A673 (cell line): ENCODE results near the gene SCD5. TPM values are rescaled to one million over a fixed set of nuclear protein-coding genes. Genes with fewer than 3 reads are reported as not detected.

Source experiments
- BruUV-seq: library from RNA; stranded (reverse); fragments of 400-500 nt; replicated peaks from 2 replicates; lab custom pipeline; 2021; lab: Mats Ljungman, UMichigan
- CTCF ChIA-PET: fragments of 300-600 bp; sonication (Branson Sonifier 250); formaldehyde crosslinking; loops from one replicate; lab custom pipeline; 2022; ENCODE audit warnings: antibody characterized with exemption; lab: Charles Lee
- POLR2A ChIA-PET: fragments of 300-600 bp; sonication (Branson Sonifier 250); formaldehyde crosslinking; loops from one replicate; lab custom pipeline; 2022; ENCODE audit warnings: antibody characterized with exemption; ENCODE audit not compliant: low non-redundant PET; lab: Charles Lee
- DNase-seq: peaks from one replicate; pipeline ENCODE4 v3.0.0-alpha.2; 2015; ENCODE audit warnings: low spot score
- H3K27ac ChIP-seq: fragments of 200-600 bp; sonication (generic); 2 replicates; pipeline ENCODE4 v1.5.1; 2016; ENCODE audit warnings: mixed run types, low read depth, mild to moderate bottlenecking, mixed read lengths, antibody characterized with exemption, low read length; ENCODE audit not compliant: poor library complexity, severe bottlenecking
- H3K27me3 ChIP-seq: fragments of 200-600 bp; sonication (generic); replicated peaks from 2 replicates; pipeline ENCODE4 v1.6.1; 2017; ENCODE audit warnings: mixed run types, low read depth, mild to moderate bottlenecking, mixed read lengths, antibody characterized with exemption, low read length; ENCODE audit not compliant: insufficient read depth, poor library complexity
- H3K36me3 ChIP-seq: fragments of 200-600 bp; sonication (generic); 2 replicates; pipeline ENCODE4 v1.6.1; 2016; ENCODE audit warnings: mixed run types, mild to moderate bottlenecking, mixed read lengths, antibody characterized with exemption, low read length; ENCODE audit not compliant: insufficient read depth, poor library complexity, severe bottlenecking
- H3K4me1 ChIP-seq: fragments of 200-600 bp; sonication (generic); 2 replicates; pipeline ENCODE4 v1.6.1; 2017; ENCODE audit warnings: mixed run types, mild to moderate bottlenecking, mixed read lengths, antibody characterized with exemption, low read length; ENCODE audit not compliant: insufficient read depth, poor library complexity, severe bottlenecking
- H3K4me3 ChIP-seq: fragments of 200-600 bp; sonication (generic); 2 replicates; pipeline ENCODE4 v1.5.1; 2016; ENCODE audit warnings: low read depth, mixed run types, mild to moderate bottlenecking, mixed read lengths, low read length; ENCODE audit not compliant: poor library complexity, severe bottlenecking
- H3K9me3 ChIP-seq: fragments of 200-600 bp; sonication (generic); 2 replicates; pipeline ENCODE4 v1.6.1; 2016; ENCODE audit warnings: mixed run types, low read depth, mild to moderate bottlenecking, mixed read lengths, antibody characterized with exemption, low read length; ENCODE audit not compliant: poor library complexity, severe bottlenecking
- EZH2 ChIP-seq: fragments of 200-600 bp; sonication (generic); IDR thresholded peaks from 2 replicates; pipeline ENCODE4 v1.6.1; 2017; ENCODE audit warnings: borderline replicate concordance, low read depth, mild to moderate bottlenecking, mixed read lengths, antibody characterized with exemption, low read length; ENCODE audit not compliant: poor library complexity, severe bottlenecking
- intact Hi-C: fragments of 100-400 bp; cut with micrococcal nuclease; formaldehyde crosslinking; loops from one replicate; pipeline ENCODE4 v1.10.0; 2022; ENCODE audit not compliant: unreplicated experiment
- total RNA-seq: library from RNA; stranded (reverse); gene quantifications from 2 replicates; pipeline ENCODE4 v1.2.3, GENCODE V29; 2021
- TF ChIP-seq, protein P1 (sequence below): fragments of 300-800, 200-600 bp; sonication (generic); conservative IDR thresholded peaks from 2 replicates; pipeline ENCODE4 v1.5.1; 2017; ENCODE audit warnings: low read depth, mild to moderate bottlenecking, antibody characterized with exemption, low read length, moderate library complexity, mixed read lengths

SCD5 gene
- total RNA-seq, 1 experiment from 2014 or later, result 15.8 TPM

DNA sequence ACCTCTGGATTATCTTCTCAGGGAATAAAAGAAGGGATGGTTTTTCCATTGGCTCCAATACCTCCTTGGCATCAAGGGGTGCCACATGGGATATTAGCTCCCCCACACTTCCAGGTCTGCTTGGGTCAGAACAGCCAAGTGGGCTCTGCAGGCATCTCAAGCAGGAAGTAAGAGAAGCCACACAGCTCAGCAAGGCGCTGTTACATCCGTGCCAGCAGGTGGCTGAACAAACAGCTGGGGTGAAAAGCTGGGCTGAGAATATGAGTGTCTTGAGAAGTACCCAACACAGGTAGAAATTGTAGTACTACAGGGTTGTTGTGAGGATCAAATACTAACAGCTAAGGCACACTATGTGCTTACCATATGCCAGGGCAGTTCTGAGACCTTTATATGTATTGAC is 160.1 kb downstream of the SCD5 start:
- DNase-seq, result no peak
- no TSS peak for BruUV-seq
- Histone ChIP-seq H3K36me3 (no peaks in the 10 kb centered on the region), H3K4me3 (no peak overlapping the region), H3K4me1 (no peaks in the 10 kb centered on the region), H3K9me3 (no peaks in the 10 kb centered on the region), H3K27ac (no peak overlapping the region), H3K27me3 (no peaks in the 10 kb centered on the region)
- CTCF ChIA-PET, result no interaction called here
- intact Hi-C loops, result no loop called here
- POLR2A ChIA-PET, result no interaction called here
- TF ChIP-seq, protein P1, sequence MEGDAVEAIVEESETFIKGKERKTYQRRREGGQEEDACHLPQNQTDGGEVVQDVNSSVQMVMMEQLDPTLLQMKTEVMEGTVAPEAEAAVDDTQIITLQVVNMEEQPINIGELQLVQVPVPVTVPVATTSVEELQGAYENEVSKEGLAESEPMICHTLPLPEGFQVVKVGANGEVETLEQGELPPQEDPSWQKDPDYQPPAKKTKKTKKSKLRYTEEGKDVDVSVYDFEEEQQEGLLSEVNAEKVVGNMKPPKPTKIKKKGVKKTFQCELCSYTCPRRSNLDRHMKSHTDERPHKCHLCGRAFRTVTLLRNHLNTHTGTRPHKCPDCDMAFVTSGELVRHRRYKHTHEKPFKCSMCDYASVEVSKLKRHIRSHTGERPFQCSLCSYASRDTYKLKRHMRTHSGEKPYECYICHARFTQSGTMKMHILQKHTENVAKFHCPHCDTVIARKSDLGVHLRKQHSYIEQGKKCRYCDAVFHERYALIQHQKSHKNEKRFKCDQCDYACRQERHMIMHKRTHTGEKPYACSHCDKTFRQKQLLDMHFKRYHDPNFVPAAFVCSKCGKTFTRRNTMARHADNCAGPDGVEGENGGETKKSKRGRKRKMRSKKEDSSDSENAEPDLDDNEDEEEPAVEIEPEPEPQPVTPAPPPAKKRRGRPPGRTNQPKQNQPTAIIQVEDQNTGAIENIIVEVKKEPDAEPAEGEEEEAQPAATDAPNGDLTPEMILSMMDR, result no peak
- no peak for TF ChIP-seq EZH2

DNA sequence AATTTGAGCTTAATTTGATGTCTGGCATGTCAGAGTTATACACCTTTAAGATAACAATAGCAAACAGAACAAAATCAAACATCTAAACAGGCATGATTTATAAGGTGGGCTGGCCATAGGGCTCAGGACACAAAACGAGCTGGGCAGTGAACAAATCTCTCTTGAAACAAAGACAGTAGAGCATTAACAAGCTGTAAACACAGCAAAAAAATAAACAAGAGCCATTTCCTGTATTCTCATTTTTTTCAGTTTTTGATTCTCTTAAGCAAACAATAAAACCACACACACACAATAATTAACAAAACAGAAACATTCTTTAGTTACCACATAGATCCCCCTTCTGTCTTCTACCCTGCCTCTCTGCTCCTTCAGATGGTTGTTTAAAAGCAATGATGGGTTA is 168.5 kb downstream of the SCD5 start:
- POLR2A ChIA-PET, result no interaction called here
- Histone ChIP-seq H3K36me3 (no peaks in the 10 kb centered on the region), H3K27me3 (no peaks in the 10 kb centered on the region), H3K4me1 (no peaks in the 10 kb centered on the region), H3K27ac (no peak overlapping the region), H3K4me3 (no peak overlapping the region), H3K9me3 (no peaks in the 10 kb centered on the region)
- BruUV-seq, result no TSS peak
- CTCF ChIA-PET, result no interaction called here
- no peak for TF ChIP-seq EZH2
- TF ChIP-seq, protein P1, result no peak
- intact Hi-C loops, result no loop called here
- DNase-seq, result no peak

DNA sequence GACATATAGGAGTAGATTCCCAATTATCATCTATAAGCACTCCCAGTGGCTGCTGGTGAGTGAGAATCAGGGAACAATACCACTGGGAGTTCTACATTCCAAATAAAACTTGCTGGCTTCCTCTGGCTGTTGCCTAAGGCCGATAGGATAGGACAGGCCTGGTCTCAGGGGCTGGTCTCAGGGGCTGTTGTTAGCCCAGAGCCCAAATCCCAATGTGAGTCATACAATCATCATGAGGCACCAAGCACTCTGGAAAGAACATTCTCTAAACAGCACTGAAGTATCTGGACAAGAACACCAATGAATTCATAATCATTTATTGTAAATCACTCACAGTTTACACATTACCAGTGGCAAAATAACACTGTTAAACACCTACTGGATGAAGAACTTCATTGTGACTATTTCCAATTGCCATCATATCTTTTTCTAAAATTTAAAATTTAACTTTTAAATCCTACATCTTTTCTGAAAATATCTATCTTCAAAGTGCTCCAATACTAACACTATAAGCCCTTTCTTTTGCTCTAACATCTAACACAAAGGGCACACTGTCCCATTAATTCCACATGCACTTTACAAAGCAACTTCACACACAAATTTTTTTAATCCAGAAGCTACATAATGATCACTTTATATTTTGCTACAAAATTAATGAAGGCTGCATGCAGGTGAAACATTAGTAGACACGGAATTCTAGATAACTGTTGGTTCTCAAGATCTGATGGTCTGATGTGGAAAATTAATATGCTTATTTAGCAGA is 169.2 kb downstream of the SCD5 start:
- TF ChIP-seq, protein P1, result no peak
- POLR2A ChIA-PET, result no interaction called here
- no TSS peak for BruUV-seq
- Histone ChIP-seq H3K36me3 (no peaks in the 10 kb centered on the region), H3K4me3 (no peak overlapping the region), H3K27ac (no peak overlapping the region), H3K9me3 (no peaks in the 10 kb centered on the region), H3K27me3 (no peaks in the 10 kb centered on the region), H3K4me1 (no peaks in the 10 kb centered on the region)
- no peak for DNase-seq
- CTCF ChIA-PET, result no interaction called here
- intact Hi-C loops, result no loop called here
